Smooth muscle cell (in vitro differentiated cells): ENCODE results near the gene CLDN17. TPM values are rescaled to one million over a fixed set of nuclear protein-coding genes. Genes with fewer than 3 reads are reported as not detected.

ENCODE experiments used
- DNase-seq: peaks from one replicate; lab custom pipeline; 2025; ENCODE audit not compliant: unreplicated experiment; lab: John Stamatoyannopoulos, UW
- H2AFZ ChIP-seq: fragments of 200-600 bp; sonication (generic); 2 replicates; pipeline ENCODE4 v1.6.0; 2016; ENCODE audit warnings: antibody characterized with exemption, low read depth, mild to moderate bottlenecking
- H3F3A ChIP-seq: fragments of 200-600 bp; sonication (generic); 2 replicates; pipeline ENCODE4 v1.6.0; 2017; ENCODE audit warnings: antibody characterized with exemption, low read depth
- H3K27ac ChIP-seq: fragments of 200-600 bp; sonication (generic); 2 replicates; pipeline ENCODE4 v1.5.1; 2016; ENCODE audit warnings: low read depth, mild to moderate bottlenecking
- H3K27me3 ChIP-seq: fragments of 200-600 bp; sonication (generic); 2 replicates; pipeline ENCODE4 v1.6.1; 2016; ENCODE audit warnings: low read depth, mild to moderate bottlenecking
- H3K36me3 ChIP-seq: fragments of 200-600 bp; sonication (generic); 2 replicates; pipeline ENCODE4 v1.5.1; 2016; ENCODE audit warnings: low read depth
- H3K4me1 ChIP-seq: fragments of 200-600 bp; sonication (generic); 2 replicates; pipeline ENCODE4 v1.5.1; 2016; ENCODE audit warnings: low read depth
- H3K4me2 ChIP-seq: fragments of 200-600 bp; sonication (generic); 2 replicates; pipeline ENCODE4 v1.6.0; 2016; ENCODE audit warnings: mild to moderate bottlenecking
- H3K4me3 ChIP-seq: fragments of 200-600 bp; sonication (generic); 2 replicates; pipeline ENCODE4 v1.5.1; 2016; ENCODE audit warnings: mild to moderate bottlenecking
- H3K79me2 ChIP-seq: fragments of 200-600 bp; sonication (generic); 2 replicates; pipeline ENCODE4 v1.6.0; 2016; ENCODE audit warnings: low read depth, mild to moderate bottlenecking
- H3K9ac ChIP-seq: fragments of 200-600 bp; sonication (generic); 2 replicates; pipeline ENCODE4 v1.6.0; 2016; ENCODE audit warnings: low read depth
- H3K9me3 ChIP-seq: fragments of 200-600 bp; sonication (generic); replicated peaks from 2 replicates; pipeline ENCODE4 v1.5.1; 2016; ENCODE audit warnings: low read depth
- H4K20me1 ChIP-seq: fragments of 200-600 bp; sonication (generic); 2 replicates; pipeline ENCODE4 v1.6.0; 2016; ENCODE audit warnings: low read depth
- WGBS: methylation state at CpG from one replicate; pipeline ENCODE4 v1.1.7; 2016; ENCODE audit warnings: low lambda C conversion rate; 5-methylcytosine and 5-hydroxymethylcytosine counted together
- polyA plus RNA-seq: library from polyadenylated mRNA; unstranded; fragments of >200 nt; fragmentation: Nextera tagmentation; extraction: Ambion mirVana; gene quantifications from 2 replicates; pipeline ENCODE4 v1.2.1, GENCODE V29; 2016
- total RNA-seq: library from RNA; depleted of rRNA; stranded (reverse); fragments of >200 nt; gene quantifications from 2 replicates; pipeline ENCODE4 v1.2.3, GENCODE V29; 2014
- TF ChIP-seq, protein P1 (sequence below): fragments of 200-600 bp; sonication (generic); IDR thresholded peaks from 2 replicates; pipeline ENCODE4 v1.5.1; 2017; ENCODE audit warnings: borderline replicate concordance, mild to moderate bottlenecking, antibody characterized with exemption; ENCODE audit not compliant: insufficient read depth, poor library complexity, severe bottlenecking

CLDN17 gene
- total RNA-seq (not detected in 2 replicates), polyA plus RNA-seq (1.8 TPM in 1 of 2 replicates, not detected in the other)

- no peaks in the 10 kb centered on the region for H3K79me2 ChIP-seq
- TF ChIP-seq, protein P1, sequence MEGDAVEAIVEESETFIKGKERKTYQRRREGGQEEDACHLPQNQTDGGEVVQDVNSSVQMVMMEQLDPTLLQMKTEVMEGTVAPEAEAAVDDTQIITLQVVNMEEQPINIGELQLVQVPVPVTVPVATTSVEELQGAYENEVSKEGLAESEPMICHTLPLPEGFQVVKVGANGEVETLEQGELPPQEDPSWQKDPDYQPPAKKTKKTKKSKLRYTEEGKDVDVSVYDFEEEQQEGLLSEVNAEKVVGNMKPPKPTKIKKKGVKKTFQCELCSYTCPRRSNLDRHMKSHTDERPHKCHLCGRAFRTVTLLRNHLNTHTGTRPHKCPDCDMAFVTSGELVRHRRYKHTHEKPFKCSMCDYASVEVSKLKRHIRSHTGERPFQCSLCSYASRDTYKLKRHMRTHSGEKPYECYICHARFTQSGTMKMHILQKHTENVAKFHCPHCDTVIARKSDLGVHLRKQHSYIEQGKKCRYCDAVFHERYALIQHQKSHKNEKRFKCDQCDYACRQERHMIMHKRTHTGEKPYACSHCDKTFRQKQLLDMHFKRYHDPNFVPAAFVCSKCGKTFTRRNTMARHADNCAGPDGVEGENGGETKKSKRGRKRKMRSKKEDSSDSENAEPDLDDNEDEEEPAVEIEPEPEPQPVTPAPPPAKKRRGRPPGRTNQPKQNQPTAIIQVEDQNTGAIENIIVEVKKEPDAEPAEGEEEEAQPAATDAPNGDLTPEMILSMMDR, result no peak
- no peaks in the 10 kb centered on the region for H3K27me3 ChIP-seq
- no peak within 1 kb of the TSS for H3K27ac ChIP-seq
- H3K36me3 ChIP-seq, result no peaks in the 10 kb centered on the region
- WGBS, result 79% methylated on average over 1 of the region's 1 CpG
- H3K9me3 ChIP-seq, result no peaks in the 10 kb centered on the region
- H2AFZ ChIP-seq, result no peak within 1 kb of the TSS
- H3K9ac ChIP-seq, result no peak within 1 kb of the TSS
- no peak within 1 kb of the TSS for H3K4me2 ChIP-seq
- no peaks in the 10 kb centered on the region for H4K20me1 ChIP-seq
- no peaks in the 10 kb centered on the region for H3K4me1 ChIP-seq
- no peaks in the 10 kb centered on the region for H3F3A ChIP-seq
- no peak within 1 kb of the TSS for H3K4me3 ChIP-seq
- DNase-seq, result no peak
These were observed at the start of gene CLDN17 for GRCh38 chr21:30166705-30167104. Gene CLDN17, minus strand, starts transcription at chr21:30166805. Its CDS starts 188 bp downstream, at chr21:30166617.

DNA sequence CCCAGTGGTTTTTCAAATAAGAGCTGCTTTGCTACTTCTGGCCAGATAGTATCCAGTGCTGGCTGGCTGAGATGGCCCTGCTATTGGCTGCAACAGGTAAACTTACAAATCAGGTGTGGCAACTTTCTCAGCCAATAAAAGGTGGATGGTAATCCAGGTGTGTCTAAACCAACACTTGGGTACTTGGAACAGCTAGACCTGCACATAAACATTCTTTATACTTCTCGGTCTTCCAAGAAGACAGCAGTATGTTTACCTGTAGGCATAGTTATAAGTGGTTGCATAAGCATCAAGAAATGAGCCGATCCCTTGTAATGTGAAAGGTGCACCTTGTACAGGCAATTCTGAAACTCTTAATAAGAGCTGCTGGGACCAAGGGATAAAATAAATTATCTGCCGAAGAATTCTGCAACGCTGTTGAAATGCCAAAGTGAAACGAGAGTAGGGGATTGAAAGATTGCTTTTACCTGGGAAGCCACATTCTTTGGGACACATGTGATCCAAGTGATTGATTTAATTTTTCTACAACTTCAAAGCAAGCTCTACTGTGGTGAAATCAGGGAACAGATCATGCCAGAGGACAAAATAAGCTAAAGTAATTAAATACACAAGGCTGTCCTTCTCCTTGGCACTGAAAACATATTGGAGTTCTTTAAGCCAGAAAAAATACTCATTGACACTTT lies 49.6 kb upstream of the CLDN17 start, which contains the start of gene CLDN8:
Gene CLDN8 (minus strand): TSS at position 57 of the 683 bp plus-strand sequence. CDS start 172 bp downstream, outside the sequence.
- no peaks in the 10 kb centered on the region for H3K9me3 ChIP-seq
- H3K4me2 ChIP-seq, result no peak within 1 kb of the TSS
- H3F3A ChIP-seq, result no peaks in the 10 kb centered on the region
- no peaks in the 10 kb centered on the region for H3K4me1 ChIP-seq
- no peak within 1 kb of the TSS for H3K27ac ChIP-seq
- WGBS, result 90% methylated on average over 5 of the region's 5 CpGs
- no peak for DNase-seq
- H3K9ac ChIP-seq, result no peak within 1 kb of the TSS
- H2AFZ ChIP-seq, result no peak within 1 kb of the TSS
- H3K27me3 ChIP-seq, result no peaks in the 10 kb centered on the region
- no peaks in the 10 kb centered on the region for H3K36me3 ChIP-seq
- H4K20me1 ChIP-seq, result no peaks in the 10 kb centered on the region
- no peak within 1 kb of the TSS for H3K4me3 ChIP-seq
- no peaks in the 10 kb centered on the region for H3K79me2 ChIP-seq
- TF ChIP-seq, protein P1, result no peak

DNA sequence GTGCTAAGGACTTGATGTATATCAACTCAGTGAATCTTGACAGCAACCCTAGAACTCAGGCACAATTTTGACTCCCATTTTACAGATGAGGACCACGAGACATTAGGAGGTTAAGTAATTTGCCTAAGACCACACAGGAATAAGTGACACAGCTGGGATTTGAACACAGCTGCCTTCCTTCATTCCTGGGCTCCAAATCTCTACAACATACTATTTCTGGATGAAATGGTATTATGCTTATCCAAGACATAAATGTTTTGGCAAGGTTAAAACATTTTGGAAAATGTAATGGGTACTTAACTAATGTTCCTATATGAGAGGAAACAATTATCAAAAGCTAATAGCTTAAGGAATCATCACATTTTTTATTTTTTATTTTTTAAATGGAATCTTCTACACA lies 44.5 kb upstream of the CLDN17 start:
- 80% methylated on average over 1 of the region's 1 CpG for WGBS
- no peaks in the 10 kb centered on the region for H4K20me1 ChIP-seq

More for the DNA sequence above, 44.5 kb upstream of the CLDN17 start:
- Histone ChIP-seq H3F3A (no peaks in the 10 kb centered on the region), H3K9ac (no peak overlapping the region), H2AFZ (no peak overlapping the region), H3K4me1 (no peaks in the 10 kb centered on the region), H3K27me3 (no peaks in the 10 kb centered on the region), H3K36me3 (no peaks in the 10 kb centered on the region), H3K4me3 (no peak overlapping the region), H3K79me2 (no peaks in the 10 kb centered on the region), H3K9me3 (no peaks in the 10 kb centered on the region), H3K27ac (no peak overlapping the region), H3K4me2 (no peak overlapping the region)
- no peak for DNase-seq
- TF ChIP-seq, protein P1, result no peak
